GM19467 (cell line): ENCODE measurements around the gene PARD6B.
"Not testable (repeated sequence)": the region's sequence is repeated elsewhere in the genome, so short reads cannot be mapped to it uniquely, and the experiment has no call there.

ENCODE experiments used
- ATAC-seq: cut with Tn5 transposase; IDR thresholded peaks from one replicate; pipeline ENCODE4 v1.9.1; 2021; ENCODE audit warnings: mild to moderate bottlenecking, moderate library complexity; ENCODE audit not compliant: unreplicated experiment

PARD6B gene

DNA sequence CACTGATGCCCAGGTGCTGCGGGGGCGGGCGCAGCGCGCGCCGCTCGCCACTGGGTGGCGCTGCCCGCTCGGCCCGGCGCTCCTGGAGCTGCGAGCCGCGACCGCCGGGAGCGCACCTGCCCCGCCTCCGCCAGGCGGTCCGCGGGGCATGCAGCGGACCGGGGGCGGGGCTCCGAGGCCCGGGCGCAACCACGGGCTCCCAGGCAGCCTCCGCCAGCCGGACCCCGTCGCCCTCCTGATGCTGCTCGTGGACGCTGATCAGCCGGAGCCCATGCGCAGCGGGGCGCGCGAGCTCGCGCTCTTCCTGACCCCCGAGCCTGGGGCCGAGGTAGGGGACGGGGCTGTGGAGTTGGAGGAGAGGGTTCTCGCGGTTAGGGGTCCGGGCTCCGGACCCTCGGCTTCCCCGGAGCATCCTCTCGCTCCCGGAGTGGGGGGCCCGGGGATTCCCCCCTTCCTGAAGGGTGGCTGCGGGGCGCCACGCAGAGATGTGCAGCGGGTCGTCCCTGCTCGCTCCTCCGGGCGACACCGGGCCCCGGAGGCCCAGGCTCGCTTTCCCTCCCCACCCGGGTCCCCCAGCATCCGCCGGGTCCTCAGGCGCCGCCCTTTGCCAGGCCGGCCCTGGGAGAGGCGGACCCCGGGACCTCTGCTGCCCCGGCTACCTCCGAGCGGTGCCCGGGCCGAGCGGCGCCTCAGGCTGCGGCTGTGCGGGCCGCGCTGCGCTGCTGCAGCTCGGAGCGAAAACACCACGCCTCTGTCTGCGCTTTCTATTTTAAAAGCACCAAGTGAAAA lies 63.7 kb downstream of the PARD6B start, which contains the start of gene BCAS4:
Gene BCAS4, plus strand, starts transcription at position 216 of the 789 bp plus-strand sequence. Its CDS starts 23 bp downstream, at position 239.
- ATAC-seq: peak; percentile 68

DNA sequence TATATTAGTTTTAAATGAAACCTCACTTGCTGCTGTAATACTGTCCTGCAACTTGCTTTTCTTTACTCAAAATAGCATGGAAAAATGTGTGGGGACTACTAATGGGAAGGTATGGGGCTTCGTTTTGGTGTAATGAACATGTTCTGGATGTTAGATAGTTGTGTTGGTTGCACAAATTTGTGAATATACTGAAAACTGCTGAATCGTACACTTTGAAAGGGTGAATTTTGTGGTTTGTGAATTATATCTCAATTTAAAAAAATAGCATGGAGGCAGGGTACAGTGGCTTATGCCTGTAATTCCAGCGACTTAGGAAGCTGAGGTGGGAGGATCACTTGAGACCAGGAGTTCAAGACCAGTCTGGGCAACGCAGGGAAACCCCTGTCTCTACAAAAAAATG lies 65.8 kb downstream of the PARD6B start:
- ATAC-seq: no peak

DNA sequence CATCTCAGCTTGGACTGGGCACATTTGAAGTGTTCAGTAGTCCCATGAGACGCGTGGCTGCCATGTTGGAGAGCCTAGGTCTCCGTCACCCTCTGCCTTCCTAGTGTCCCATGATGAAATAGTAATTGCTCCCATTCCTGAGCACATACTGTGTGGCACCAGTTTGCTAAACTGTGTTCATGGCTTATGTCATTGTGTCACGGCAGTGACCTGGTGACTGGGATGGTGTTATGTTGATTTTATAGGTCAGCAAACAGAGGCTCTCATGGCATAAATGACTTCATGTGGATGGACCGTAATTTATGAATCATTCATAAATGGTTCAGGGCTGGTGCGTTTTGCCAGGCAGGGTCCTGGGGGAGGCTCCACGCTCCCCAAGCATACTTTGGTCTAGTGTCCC lies 67.3 kb downstream of the PARD6B start:
- ATAC-seq: no peak

DNA sequence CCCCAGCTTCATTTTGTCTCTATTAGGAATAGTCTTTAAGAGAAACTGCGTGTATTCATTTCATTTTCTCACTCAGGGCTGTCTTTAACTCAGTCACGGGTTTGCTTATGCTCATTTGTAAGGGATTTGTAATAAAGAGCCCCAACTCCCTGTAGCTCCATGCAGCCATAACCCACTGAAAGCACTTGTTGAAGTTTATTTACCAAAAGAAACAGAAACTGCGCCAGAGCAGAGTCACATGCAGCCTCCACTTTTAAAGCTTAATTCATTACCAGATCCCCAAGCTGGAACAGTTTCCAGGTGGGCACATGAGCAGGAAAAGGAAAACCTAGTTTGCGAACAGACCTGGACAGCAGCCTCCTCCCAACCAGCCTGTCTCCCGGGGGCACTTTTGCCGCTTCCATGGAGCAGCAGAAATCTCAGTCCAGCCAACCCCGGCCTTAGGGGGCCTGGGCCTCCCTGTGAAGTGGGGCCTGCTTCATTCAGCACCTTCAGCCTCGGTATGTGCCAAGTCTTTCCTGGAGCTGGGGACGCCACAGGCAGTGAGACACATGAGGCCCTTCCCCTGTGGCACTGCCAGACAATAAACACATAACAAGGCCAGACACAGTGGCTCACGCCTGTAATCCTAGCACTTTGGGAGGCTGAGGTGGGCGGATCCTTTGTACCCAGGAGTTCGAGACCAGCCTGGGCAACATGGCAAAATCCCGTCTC lies 68.0 kb downstream of the PARD6B start:
- ATAC-seq: no peak

DNA sequence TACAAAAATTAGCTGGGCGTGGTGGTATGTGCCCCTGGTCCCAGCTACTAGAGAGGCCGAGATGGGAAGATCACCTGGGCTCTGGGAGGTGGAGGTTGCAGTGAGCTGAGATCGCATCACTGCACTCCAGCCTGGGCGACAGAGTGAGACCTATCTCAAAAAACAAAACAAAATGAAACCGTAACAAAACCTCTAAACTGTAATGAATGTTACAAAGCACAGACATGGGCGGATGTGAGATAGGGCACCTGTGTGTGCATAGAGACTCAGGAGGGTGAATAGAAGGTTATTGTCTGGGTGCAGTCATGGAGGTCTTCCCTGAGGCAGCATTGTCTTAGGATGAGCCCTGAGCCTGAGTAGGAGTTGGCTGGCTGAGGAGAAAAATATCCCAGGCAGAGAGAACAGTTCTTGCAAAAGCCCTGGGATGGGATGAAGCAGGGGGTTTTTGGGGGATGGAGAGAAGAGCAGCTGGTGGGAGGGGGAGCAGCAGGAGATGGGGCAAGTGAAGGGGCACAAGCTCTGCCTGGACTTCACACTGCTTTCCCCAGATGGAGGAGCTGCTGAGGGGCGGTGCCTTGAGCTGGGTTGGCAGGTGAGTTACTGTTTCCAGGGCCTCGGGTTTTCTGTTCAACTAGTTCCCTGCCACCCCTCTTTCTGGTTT lies 68.6 kb downstream of the PARD6B start:
- peak; percentile 41 for ATAC-seq

DNA sequence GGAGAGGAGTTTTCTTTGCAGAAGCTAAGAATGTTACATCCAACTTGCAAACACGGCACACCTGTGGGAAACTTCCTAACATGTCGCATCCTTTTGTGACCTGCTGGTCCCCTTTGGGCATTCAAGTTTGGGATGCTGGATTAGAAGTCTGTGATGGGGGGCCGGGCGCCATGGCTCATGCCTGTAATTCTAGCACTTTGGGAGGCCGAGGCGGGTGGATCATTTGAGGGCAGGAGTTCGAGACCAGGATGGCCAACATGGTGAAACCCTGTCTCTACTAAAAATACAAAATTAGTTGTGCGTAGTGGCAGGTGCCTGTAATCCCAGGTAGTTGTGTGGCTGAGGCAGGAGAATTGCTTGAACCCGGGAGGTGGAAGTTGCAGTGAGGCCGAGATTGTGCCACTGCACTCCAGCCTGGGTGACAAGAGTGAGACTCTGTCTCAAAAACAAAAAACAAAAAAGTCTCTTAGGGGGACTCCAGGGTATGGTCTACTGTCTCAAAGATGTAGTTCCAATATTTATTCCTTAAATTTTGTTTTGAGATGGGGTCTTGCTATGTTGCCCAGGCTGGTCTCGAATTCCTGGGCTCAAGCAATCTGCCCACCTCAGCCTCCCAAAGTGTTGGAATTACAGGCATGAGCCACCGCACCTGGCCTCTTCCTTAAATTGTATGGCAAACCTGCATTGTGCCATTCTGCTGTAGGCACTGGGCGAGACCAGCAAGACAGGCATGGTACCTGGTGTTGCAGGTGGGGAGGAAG lies 69.8 kb downstream of the PARD6B start:
- not testable (repeated sequence) for ATAC-seq

DNA sequence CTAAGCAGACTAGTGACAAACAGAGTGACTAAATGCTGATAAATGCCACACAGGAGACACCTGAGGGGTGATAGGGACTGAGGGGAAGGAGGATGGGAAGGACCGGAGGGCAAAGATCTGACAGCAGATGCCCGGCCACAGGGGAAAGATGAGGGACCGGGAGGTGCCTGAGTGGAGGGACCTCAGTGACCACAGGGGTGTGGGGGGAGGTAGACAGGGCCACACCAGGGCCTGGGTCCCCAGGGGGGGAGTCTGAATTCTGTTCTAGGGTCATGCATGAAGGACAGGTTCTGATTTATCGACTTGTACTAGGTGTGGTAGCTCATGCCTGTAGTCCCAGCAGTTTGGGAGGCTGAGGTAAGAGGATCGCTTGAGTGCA lies 70.4 kb downstream of the PARD6B start:
- no peak for ATAC-seq

DNA sequence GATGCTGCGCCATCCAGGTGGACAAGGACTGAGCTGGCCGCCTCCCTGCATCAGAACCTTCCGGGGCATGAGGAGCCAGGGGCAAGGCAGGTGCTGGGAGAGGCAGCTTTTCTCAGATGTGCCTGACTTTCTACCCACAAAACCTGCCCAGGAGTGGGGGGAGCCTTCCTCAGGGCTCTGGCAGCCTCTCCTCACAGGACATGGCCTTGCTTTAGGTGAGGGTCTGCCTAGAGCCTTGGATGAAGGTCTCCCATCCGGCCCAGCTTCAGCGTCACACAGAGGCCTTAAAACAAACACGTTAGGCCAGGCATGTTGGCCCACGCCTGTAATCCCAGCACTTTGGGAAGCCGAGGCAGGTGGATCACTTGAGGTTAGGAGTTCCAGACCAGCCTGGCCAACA lies 70.9 kb downstream of the PARD6B start:
- no peak for ATAC-seq

DNA sequence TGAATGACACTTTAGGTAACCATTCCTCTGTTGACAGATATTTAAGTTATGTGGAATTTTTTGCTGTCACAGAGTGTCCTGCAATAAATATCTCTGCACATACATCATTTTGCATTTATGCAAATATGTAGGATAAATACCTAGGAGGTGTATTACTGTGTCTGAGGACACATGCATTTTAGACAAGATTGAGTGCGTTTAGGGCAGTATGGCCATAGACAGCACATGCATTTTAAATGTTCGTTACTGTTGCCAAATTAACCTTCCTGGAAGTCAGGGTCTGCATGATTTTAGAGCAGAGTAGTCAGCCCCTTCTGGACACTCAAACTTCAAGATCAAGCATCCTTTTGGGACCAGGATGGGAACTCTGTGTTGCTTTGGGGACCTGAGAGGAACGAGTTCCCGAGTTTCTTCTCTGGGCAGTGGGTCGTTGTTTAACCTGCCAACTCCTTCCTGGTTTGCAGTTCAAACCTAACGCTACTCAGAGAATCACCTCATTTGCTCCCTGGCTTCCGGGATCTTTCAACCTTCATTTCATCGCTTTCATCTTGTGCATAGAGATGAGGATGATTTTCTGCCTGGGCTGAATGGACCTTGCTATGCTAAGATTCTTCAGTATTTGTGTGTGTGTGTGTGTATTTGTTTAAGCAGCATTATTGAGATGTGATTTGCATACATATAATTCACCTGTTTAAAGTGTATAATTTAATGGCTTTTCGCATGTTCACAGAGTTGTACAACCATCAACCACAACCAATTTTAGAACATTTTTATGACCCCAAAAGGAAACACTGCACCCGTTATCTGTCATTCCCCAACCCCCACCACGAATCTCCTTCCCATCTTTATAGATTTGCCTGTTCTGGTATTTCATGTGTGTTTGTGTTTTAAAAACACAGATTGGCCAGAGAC lies 73.3 kb downstream of the PARD6B start:
- ATAC-seq: no peak

DNA sequence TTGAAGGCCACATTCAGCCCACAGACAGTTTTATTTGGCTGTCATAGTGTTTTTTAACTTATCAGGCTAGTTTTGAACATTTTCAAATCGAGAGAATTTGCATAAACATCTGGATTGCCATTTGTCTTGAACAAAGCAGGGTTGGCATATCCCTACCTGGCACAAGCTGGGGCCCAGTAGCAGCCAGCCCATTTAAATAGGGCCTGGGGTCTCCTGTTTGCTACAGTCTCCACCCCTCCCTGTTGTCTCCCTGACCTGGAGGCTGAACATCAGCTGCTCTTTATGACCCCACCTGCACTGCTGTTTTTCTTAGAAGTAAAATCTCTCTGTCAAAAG lies 73.9 kb downstream of the PARD6B start:
- ATAC-seq: no peak

DNA sequence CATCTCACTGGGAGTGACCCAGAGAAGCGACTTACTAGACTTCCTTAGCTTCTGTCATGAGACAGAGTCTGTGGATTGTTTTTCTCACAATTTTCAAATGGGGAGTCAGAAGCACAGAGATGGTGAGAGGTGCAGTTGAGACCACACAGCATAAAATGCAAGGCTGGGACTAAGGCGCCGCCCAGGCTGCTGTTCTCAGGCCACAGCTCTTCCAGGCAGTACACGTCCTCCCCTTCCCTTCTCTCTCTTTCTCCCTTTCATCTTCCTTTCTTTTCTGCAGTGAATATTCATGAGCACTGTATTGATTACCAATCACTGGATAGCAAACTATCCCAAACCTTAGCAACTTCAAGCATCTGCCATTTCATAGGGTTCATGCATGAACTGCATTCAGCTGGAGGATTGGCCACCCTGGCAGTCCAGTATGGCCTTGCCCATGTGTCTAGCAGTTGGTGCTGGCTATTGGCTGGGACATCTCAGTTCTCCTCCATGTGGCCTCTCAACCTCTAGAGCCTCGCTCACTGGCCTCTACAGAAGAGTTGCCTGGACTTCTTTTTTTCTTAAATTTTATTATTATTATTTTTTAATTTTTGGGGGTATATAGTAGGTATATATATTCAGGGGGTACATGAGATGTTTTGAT lies 74.9 kb downstream of the PARD6B start:
- ATAC-seq: no peak
